A549 treated with AZD2906 at 1 μM for 4 hours (cell line): ENCODE data around the gene HMGN4. TPM values are rescaled to one million over a fixed set of nuclear protein-coding genes. Genes with fewer than 3 reads are reported as not detected.

Experiments
- total RNA-seq: library from RNA; stranded (reverse); fragments of 200-300 nt; extraction: Qiagen RNA extraction; gene quantifications from 5 replicates; pipeline ENCODE4 v1.2.3, GENCODE V29; 2022

HMGN4 gene
- total RNA-seq = 66.2 to 92.8 TPM (median 78.4 TPM) in 5 replicates

GRCh38 chr6:26537846-26538571, at the start of gene HMGN4:
HMGN4 (plus strand) TSS chr6:26538366; CDS start chr6:26545207, 6,841 bp downstream.

GRCh38 chr6:26500102-26500501, 38.1 kb upstream of the HMGN4 start, which contains the start of gene BTN1A1:
BTN1A1 (plus strand) TSS chr6:26500303; CDS start chr6:26501287, 984 bp downstream.

Other genes starting within 250 kb of the HMGN4 start
- 2.4 to 3.9 TPM (median 2.9 TPM) in 5 replicates for gene BTN3A2, start 173.2 kb upstream of the HMGN4 start, total RNA-seq
- 4.6 to 6.5 TPM (median 6.3 TPM) in 5 replicates for gene BTN2A2, start 155.3 kb upstream of the HMGN4 start, total RNA-seq
- 2.1 to 3.1 TPM (median 2.3 TPM) in 5 replicates for gene BTN3A1, start 136.1 kb upstream of the HMGN4 start, total RNA-seq
- gene BTN3A3, start 97.9 kb upstream of the HMGN4 start, total RNA-seq = 0.53 to 0.68 TPM (median 0.61 TPM) in 5 replicates
- gene BTN2A1, start 80.4 kb upstream of the HMGN4 start, total RNA-seq = 15.3 to 22.7 TPM (median 18.6 TPM) in 5 replicates
- not detected in 5 replicates for gene BTN1A1, start 38.1 kb upstream of the HMGN4 start, total RNA-seq
- 12.4 to 13.8 TPM (median 13.7 TPM) in 5 replicates for gene ABT1, start 58.6 kb downstream of the HMGN4 start, total RNA-seq
- 3.8 to 6.6 TPM (median 5.2 TPM) in 5 replicates for gene ZNF322, start 121.4 kb downstream of the HMGN4 start, total RNA-seq